ENCODE data around the gene CD99L2. TPM values are rescaled to one million over a fixed set of nuclear protein-coding genes. Genes with fewer than 3 reads are reported as not detected.
A peak's percentile ranks its signal among the peaks of the same experiment; 100 is the strongest.

Gene CD99L2
- total RNA-seq, 1 donor from 2014 or later, result 47.5 TPM

GRCh38 chrX:150790021-150790420 is 108.4 kb downstream of the CD99L2 start:
- no peak for DNase-seq (ENCODE audit: low read depth)

- DNase-seq (ENCODE audit: low read depth), result no peak
These were observed 116.8 kb downstream of the CD99L2 start for GRCh38 chrX:150781677-150782076.

DNA sequence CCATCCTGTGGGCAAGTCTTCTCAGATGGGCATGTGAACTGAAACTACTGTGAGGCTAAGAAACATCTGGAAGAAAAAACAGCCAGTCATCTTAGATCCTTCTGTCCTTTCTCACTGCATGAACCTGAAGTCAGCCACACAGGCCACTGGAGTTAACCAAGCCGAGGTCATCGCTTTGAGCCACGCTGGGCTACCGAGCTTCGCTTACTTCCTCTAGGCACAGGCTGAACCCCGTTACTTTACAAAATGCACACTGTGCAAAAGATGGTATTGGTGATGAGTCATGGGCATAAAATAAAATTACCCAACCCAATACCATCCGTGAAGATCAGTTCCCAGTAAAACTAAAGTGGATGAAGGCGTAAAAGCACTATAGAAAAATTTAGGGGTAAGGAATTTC is 119.1 kb downstream of the CD99L2 start:
- no peak for DNase-seq (ENCODE audit: low read depth)

GRCh38 chrX:150777328-150777992 is 121.0 kb downstream of the CD99L2 start:
- DNase-seq (ENCODE audit: low read depth), result no peak

GRCh38 chrX:150775569-150776350 is 122.7 kb downstream of the CD99L2 start:
- no peak for DNase-seq (ENCODE audit: low read depth)

DNA sequence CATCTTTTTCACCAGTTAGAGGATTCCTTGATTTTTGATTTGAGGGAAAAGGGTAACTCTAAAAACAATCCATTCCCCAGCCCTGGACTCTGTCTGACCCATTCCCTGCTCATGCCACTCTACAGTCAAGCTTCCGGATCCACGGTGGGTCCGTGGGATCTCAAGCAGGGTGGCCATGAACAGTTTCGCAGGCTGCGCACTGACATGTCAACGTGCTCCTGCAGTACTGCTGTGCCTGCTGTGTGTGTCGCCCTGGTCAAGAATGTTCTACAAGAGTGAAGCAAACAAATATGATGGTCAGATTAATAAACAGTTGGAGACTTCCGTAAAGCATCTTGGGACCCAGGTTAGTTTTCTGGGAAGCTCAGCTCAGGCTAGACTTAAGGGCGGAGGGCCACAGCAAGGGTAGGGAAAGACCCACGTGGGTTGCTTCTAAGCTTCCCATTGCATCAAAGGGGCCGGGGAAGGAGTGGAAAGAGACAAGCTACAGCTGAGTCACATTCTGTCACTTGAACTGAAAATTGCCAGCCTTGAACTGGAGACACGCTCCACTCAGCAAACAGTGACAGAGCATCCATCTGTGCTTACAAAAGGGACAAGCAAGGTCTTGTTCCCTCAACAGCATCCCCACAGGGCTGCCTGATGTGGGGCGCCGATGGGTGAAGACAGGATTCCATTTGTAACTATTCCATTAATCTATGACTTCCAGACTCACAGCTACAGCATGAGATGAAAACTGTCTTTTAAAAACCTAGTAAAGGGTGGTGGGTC is 123.5 kb downstream of the CD99L2 start:
- DNase-seq (ENCODE audit: low read depth), result no peak

DNA sequence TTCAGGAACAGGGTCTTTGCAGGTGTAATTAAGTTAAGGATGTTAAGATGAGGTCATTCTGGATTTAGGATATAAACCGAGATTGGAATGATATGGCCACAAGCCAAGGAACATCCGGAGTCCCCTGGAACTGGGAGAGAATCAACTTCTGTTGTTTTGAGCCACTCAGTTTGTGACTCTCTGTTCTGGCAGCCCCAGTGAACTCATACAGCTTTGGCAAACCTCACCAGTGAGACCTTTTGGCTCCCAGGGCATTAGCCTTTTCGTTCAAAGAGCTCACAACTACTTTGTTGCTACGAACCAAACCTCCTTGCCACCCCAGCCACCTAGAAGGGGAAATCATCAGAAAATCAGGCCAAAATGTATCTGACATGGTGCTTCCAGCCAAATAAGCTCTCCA is 124.8 kb downstream of the CD99L2 start:
- no peak for DNase-seq (ENCODE audit: low read depth)

- no peak for DNase-seq (ENCODE audit: low read depth)
These were observed 125.4 kb downstream of the CD99L2 start for GRCh38 chrX:150773117-150773516.

DNA sequence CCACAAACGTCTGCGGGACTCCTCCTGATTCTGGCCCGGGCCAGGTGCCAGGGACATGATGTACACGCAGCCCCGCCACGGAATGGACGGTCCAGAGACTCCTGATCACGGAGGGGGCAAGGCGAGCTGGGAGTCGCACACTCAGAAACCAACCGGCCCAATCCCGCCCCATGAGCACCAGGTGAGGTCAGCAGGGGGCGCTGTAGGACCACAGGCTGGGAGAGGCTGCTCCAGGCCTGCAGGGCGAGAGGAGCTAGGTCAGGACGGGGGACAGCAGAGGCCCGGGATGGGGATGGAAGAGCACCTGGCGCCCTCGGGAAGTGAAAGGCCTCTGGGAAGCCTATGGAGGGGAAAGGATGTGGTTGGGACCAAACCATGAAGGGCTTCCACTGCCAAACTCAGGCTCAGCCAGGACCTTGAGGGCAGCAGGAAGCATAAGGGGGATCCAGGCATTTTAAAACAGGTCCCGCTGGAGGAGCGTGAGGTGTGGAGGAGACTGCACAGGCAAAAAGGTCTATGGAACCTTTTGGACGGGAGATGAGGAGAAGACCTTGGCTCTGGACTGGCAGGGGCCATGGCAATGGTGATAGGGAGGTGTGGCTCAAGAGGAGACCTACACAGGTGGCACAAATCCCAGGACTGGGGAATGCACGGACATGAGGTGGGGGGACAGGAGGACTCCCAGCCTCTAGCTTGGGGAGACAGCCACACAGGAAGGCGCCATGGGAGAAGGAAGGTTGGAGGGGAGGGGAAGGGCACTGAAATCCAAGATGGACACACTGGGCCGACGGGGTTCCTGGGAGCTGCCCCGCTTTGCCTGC is 126.1 kb downstream of the CD99L2 start:
- DNase-seq (ENCODE audit: low read depth), result peak; percentile 14

DNA sequence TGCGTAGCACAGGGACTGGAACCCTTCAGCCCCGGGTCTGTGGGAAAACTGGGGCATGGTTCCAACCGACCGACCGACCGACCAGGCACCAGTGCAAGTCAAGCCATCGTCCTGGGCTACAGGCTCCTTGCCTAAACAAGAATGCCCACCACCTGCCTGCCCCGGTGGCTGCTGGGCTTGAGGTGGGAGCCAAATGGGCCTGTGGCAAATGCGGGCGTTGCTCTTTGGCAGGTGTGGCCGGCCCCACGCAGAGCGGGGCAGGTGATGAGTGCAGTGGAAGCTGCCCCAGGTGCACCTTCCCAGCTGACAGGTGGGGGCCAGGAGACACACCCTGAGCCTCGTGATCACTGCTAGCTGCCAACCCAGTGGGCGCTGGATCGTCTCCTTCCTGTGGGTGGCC is 127.4 kb downstream of the CD99L2 start:
- no peak for DNase-seq (ENCODE audit: low read depth)

DNA sequence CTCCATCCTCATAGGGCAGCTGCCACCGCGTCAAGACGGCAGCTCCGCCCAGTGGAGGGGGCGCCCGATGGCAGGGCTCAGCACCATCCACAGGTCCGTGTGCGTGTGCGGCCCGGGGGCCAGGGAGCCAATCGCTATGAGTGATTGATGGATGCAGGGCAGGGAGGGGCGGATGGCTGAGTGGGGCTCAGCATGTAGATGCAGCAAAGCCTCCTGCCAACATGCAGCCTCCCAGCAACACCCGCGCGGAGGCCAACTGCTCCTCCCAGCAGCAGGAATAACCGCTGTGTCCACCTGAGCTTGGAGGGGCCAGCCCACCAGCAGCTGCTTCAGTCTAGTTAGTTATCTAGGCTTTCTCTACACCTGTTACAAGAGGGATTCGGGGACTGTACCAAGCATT is 127.8 kb downstream of the CD99L2 start:
- DNase-seq (ENCODE audit: low read depth), result no peak

- DNase-seq (ENCODE audit: low read depth), result no peak
These were observed 129.1 kb downstream of the CD99L2 start for GRCh38 chrX:150769408-150769807.

GRCh38 chrX:150768580-150769190 is 129.8 kb downstream of the CD99L2 start:
- no peak for DNase-seq (ENCODE audit: low read depth)

- DNase-seq (ENCODE audit: low read depth), result no peak
These were observed 130.4 kb downstream of the CD99L2 start for GRCh38 chrX:150768132-150768485.

DNA sequence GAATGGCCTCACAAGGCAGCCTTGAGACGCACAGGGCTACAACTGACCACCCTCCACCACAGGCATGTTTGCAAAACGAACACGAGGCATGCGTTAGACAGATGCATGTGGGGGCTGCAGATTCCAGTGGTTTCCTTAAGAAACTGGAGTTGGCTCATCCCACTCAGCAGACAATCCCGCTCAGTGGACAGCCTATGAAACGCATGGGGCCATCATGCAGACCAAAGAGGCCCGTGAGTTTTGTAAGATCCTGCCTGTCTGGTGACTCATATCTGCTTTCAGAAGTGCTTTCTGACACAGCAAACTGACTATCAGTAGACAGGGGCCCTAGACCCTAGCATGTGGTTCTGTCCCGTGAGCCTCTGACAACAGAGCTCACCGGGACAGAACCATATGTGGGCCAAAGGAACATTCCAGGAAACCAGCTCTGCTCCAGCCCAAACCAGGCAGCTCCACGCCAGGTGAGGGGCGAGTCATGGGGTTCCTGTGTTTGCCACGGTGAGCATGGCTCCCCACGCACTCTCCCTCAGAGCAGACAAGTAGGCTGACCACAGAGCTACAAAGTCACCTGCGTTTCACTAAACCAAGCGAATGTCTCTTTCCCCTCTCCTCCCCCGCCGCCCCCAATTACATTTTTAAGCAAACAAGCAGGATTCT is 130.9 kb downstream of the CD99L2 start:
- DNase-seq (ENCODE audit: low read depth), result peak; percentile 27

DNA sequence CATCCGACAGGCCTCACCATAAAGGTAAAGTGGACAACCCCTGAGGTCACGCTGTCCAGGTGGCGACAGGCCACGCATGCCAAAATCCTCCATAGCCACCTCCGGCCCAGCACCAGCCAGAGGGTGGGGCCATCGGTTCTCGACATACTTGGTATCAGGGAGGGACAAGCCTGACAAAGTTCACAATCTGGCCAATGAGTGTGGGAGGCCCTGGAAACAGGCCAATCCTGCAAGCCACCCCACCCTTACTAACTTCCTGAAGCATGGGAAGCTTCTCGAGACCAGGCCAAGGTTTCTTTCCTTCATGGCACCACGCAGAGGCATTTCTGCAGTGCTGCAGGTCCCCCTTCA is 131.4 kb downstream of the CD99L2 start:
- DNase-seq (ENCODE audit: low read depth), result no peak

GRCh38 chrX:150766351-150767044 is 132.0 kb downstream of the CD99L2 start:
- no peak for DNase-seq (ENCODE audit: low read depth)

DNA sequence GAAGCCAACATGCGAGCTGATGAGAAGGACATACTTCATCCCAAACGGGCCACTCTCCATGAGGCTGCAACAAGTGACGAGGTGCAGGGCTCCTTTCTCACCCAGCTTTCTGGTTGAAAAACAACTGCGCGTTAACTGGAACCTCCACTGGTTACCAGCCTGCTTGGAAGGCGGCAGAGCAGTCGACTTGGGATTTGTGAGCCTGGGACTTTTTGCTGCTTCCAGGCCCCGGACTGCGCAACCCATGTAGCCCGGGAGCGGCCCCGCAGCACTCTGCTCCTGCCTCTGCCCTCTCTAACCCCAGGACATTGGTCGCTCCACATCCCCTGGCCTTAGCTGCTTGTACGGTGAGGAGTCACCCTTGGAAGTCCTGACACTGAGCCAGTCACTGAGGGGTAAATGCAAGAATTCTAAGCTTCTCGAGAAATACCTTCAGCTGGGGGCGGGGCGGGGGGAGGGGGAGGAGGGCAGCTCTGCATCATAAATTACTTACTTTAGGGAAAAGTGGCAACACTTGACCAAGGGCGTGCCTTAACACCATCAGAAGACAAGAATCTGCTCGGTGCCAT is 132.6 kb downstream of the CD99L2 start:
- DNase-seq (ENCODE audit: low read depth), result no peak

DNA sequence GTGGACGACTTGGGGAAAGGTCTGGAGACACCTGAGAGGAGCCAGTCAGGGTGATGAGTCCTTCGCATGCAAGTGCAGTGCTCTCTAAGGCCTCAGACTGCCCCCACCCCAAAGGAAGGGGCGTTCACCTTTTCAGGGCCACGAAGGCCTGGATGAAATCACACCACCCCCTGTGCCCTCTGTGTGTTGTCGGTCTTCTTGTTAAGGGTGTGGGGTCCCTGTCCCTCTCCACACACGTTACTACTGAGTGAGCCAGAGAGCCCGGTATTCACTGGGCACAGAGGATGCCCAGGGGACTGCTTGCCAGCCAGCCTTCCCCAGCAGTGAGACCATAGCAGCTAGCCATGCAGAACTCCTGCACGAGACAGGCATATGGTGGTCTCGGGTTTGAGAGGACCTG is 133.2 kb downstream of the CD99L2 start:
- no peak for DNase-seq (ENCODE audit: low read depth)

GRCh38 chrX:150763810-150764209 is 134.7 kb downstream of the CD99L2 start:
- DNase-seq (ENCODE audit: low read depth), result no peak

Data from renal cortical epithelial cell (primary cell).